Vagina (tissue), 2 donors: ENCODE data around the gene APPBP2.

Source experiments
- CTCF ChIP-seq, 3 experiments: fragments of 450-650 bp in 2 of 3; fragments of 200-600 bp in 1 of 3; sonication (generic) in 1 of 3; IDR thresholded peaks; one replicate each; pipeline ENCODE4 v1.5.1; 2017 to 2019; ENCODE audit warnings: antibody characterized with exemption in 3 of 3, mild to moderate bottlenecking in 2 of 3, moderate library complexity in 2 of 3
- POLR2A ChIP-seq, 2 donors: fragments of 450-650 bp; IDR thresholded peaks; one replicate each; pipeline ENCODE4 v1.6.1; 2017; ENCODE audit warnings: antibody characterized with exemption in 2 of 2, mild to moderate bottlenecking in 2 of 2, moderate library complexity in 2 of 2

DNA sequence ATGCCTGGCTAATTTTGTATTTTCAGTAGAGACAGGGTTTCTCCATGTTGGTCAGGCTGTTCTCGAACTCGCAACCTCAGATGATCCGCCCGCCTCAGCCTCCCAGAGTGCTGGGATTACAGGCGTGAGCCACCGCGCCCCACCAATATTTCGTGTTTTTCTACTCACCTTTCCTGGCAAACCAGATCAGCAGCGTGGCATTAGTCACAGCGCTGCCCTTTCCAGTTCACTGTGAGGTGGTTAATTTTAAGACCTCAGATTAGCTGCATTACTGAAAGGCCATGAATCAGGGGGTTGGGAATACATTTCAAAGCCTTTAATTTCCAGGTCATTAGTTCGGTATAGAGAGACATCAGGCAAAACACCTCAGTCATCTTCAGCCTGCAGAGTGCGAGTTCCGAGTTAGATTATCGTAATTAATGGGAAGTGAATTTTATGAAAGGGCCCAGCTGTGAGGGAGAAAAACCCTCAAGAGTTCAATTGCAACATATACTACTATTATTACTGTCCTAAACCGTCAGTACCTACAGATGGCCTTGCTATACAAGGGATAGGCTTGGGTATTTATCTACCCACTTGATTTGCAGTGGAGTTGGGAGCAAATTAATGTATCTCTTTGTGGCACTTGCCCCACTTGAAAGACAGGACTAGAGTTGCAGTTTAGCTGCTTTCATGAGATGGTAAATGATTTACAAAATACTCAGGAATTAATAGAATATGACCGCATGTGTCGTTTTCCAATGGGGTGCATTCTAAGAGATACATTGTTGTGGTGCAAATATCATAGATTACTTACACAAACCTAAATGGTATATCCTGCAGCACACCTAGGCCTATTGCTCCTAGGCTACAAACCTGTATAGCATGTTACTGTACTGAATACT is 132.0 kb downstream of the APPBP2 start:
- no peak for TF ChIP-seq POLR2A (IDR thresholded peaks at IDR 0.05)
- no peak for TF ChIP-seq CTCF (IDR thresholded peaks at IDR 0.05)
